Neural crest cell (in vitro differentiated cells): ENCODE data around the gene AHNAK2. TPM values are rescaled to one million over a fixed set of nuclear protein-coding genes. Genes with fewer than 3 reads are reported as not detected.

Experiments used
- DNase-seq: peaks from one replicate; pipeline ENCODE4 v3.0.0; 2021; ENCODE audit warnings: low read depth, mixed read lengths, low spot score
- H3K27ac Mint-ChIP-seq: one replicate; pipeline ENCODE4 v1.8.0; 2021; ENCODE audit warnings: mild to moderate bottlenecking, mixed read lengths; ENCODE audit not compliant: unreplicated experiment
- H3K27me3 Mint-ChIP-seq: 2 replicates; pipeline ENCODE4 v1.8.0; 2021; ENCODE audit warnings: low read depth, mild to moderate bottlenecking, mixed read lengths
- H3K36me3 Mint-ChIP-seq: 2 replicates; pipeline ENCODE4 v1.8.0; 2021; ENCODE audit warnings: low read depth, mild to moderate bottlenecking, mixed read lengths
- H3K4me1 Mint-ChIP-seq: 2 replicates; pipeline ENCODE4 v1.8.0; 2021; ENCODE audit warnings: mixed read lengths
- H3K4me3 Mint-ChIP-seq: one replicate; pipeline ENCODE4 v1.8.0; 2021; ENCODE audit warnings: mild to moderate bottlenecking, mixed read lengths
- H3K9me3 Mint-ChIP-seq: 2 replicates; pipeline ENCODE4 v1.8.0; 2021; ENCODE audit warnings: mixed read lengths
- CTCF ChIP-seq: fragments of 200-600 bp; sonication (generic); conservative IDR thresholded peaks from 2 replicates; pipeline ENCODE4 v1.5.0; 2021; ENCODE audit warnings: antibody characterized with exemption, mild to moderate bottlenecking
- total RNA-seq: library from RNA; stranded (reverse); gene quantifications from 2 replicates; pipeline ENCODE4 v1.2.1, GENCODE V29; 2021

The AHNAK2 gene
- total RNA-seq, 1 donor from 2014 or later: 1.4 TPM

DNA sequence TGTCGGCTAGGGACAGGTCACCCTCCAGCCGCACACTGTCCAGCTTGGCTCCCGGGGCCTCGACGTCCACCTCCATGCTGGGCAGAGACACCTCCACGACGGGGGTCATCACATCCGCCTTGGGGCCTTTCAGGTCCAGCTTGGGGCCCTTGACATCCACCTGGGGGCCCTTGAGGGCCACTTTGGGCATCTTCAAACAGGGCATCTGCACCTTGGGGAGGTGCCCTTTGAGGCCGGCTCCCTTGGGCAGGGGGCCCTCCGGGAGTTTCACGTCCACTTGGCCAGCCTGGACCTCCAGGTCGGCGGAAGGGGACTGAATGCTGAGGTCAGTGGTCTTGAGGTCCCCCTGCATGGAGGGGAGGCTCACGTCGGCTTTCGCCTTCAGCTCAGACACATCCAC, 35.6 kb downstream of the AHNAK2 start:
- no peaks in the 10 kb centered on the region for H3K36me3 Mint-ChIP-seq
- H3K27ac Mint-ChIP-seq: no peak overlapping the region
- H3K9me3 Mint-ChIP-seq: no peaks in the 10 kb centered on the region
- no peak for DNase-seq
- no peaks in the 10 kb centered on the region for H3K4me1 Mint-ChIP-seq
- no peak overlapping the region for H3K4me3 Mint-ChIP-seq
- no peak for TF ChIP-seq CTCF
- H3K27me3 Mint-ChIP-seq: peaks cover 33% of the 10 kb centered on the region

DNA sequence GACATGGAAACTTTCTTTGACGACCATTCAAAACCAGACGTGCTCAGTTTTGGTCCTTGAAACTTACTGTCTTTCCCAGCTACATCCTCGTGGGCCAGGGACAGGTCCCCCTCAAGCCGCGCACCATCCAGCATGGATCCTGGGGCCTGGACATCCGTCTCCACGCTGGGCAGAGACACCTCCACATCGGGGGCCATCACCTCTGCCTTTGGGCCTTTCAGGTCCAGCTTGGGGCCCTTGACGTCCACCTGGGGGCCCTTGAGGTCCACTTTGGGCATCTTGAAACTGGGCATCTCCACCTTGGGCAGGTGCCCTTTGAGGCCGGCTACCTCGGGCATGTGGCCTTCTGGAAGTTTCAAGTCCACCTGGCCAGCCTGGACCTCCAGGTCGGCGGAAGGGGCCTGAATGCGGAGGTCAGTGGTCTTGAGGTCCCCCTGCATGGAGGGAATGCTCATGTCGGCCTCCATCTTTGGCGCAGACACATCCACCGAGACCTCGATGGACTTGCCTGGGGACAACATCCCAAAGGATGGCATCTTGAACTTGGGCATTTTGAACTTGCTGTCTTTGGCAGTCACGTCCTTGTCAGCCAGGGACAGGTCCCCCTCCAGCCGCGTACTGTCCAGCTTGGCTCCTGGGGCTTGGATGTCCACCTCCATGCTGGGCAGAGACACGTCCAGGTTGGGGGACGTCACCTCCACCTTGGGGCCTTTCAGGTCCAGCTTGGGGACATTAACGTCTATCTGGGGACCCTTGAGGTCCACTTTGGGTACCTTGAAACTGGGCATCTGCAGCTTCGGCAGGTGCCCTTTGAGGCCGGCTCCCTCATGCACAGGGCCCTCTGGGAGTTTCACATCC, 36.4 kb downstream of the AHNAK2 start:
- DNase-seq: no peak
- no peaks in the 10 kb centered on the region for H3K36me3 Mint-ChIP-seq
- H3K4me3 Mint-ChIP-seq: no peak overlapping the region
- TF ChIP-seq CTCF: no peak
- H3K27ac Mint-ChIP-seq: no peak overlapping the region
- H3K4me1 Mint-ChIP-seq: no peaks in the 10 kb centered on the region
- H3K9me3 Mint-ChIP-seq: no peaks in the 10 kb centered on the region
- H3K27me3 Mint-ChIP-seq: peaks cover 41% of the 10 kb centered on the region

DNA sequence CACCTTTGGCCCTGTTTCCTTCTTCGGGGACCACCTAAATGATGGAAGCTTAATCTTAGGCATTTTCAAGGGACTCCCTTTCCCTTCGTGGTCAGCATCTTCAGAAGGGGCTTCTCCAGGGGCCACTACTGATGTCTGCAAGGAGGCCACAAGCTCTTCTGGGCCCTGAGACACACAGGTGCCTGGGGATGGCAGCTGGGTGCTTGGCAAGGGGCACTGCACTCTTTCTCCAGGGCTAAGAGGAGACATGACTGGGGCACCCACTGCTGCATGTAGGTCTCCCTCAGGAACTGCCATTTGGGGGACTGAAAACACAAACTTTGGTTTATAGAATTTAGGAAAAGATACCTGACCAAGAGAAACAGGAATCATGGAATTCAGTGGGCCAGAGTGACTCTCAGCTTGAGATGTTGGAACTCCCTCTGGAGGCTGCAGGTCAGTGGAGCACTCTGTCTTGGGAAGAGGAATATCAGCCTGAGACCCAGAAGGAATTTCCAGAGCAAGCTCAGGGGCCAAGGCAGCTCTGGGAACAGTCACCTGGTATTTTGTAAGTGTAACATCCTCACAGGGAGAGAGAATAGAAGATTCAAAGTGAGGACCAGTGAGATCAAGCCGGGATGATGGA, 37.5 kb downstream of the AHNAK2 start:
- Mint-ChIP-seq H3K27ac (no peak overlapping the region), H3K4me1 (no peaks in the 10 kb centered on the region), H3K9me3 (no peaks in the 10 kb centered on the region), H3K36me3 (no peaks in the 10 kb centered on the region), H3K4me3 (no peak overlapping the region), H3K27me3 (peaks cover 44% of the 10 kb centered on the region)
- peak; percentile 19 for TF ChIP-seq CTCF
- DNase-seq: no peak

DNA sequence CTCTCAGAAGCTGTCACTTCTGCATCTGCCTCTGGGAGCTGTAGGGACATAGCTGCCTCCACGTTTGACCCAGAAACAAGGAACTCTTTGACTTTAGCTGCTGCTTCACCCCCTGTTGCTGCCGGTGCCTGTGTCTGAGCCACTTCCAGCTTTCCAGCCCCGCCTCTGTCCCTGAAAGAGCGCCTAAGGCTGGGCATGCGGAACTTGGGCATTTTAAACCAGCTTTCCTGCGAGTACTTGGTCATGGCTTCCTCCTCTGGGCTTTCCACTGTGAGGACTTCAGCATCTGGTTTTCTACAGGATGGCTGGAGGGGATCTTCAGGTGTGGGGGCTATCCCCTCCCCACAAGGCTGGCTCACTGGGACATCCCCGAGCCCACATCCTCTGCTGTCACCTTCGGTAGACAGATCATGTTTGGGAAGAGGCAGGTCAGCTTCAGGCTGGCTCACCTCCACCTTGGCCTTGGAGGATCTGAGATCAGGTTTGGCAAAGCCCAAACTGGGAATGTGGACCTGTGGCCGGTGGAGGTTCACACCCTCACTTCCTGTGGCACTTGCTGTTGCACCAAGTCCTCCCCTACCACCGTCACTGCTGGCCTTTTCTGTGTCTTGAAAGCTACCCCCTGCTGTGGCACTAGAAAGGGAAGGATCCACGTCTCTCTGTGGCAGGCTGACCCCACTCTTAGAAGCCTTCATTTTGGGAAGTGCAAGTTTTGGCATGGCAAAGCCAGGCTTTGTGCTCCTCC, 38.3 kb downstream of the AHNAK2 start:
- Mint-ChIP-seq H3K27ac (no peak overlapping the region), H3K36me3 (no peaks in the 10 kb centered on the region), H3K4me3 (no peak overlapping the region), H3K4me1 (no peaks in the 10 kb centered on the region), H3K9me3 (no peaks in the 10 kb centered on the region), H3K27me3 (peaks cover 52% of the 10 kb centered on the region)
- no peak for TF ChIP-seq CTCF
- DNase-seq: no peak

DNA sequence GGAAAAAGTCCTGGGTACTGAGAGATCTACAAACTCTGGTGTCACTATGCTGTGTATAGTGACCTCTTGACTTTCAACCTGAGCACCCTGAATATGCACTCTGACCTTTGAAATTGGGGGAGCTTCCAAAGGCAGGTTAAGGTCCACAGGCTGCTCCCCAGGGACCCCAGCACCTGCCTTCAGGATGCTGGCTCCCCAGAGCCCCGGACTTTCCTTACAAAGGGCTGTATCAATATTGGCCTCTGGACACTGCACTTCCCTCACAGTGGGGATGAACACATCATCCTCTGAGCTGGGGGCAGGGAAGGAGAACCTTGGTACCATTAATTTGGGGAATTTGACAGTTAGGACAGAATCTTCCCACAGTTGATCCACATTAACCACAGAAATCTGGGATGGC, 39.2 kb downstream of the AHNAK2 start:
- Mint-ChIP-seq H3K4me3 (no peak overlapping the region), H3K4me1 (peaks cover 3% of the 10 kb centered on the region), H3K27ac (no peak overlapping the region), H3K9me3 (no peaks in the 10 kb centered on the region), H3K27me3 (peaks cover 60% of the 10 kb centered on the region), H3K36me3 (no peaks in the 10 kb centered on the region)
- DNase-seq: no peak
- no peak for TF ChIP-seq CTCF
